ENCODE data around the gene SUSD3. TPM values are rescaled to one million over a fixed set of nuclear protein-coding genes. Genes with fewer than 3 reads are reported as not detected.
"Not testable (repeated sequence)": the region's sequence is repeated elsewhere in the genome, so short reads cannot be mapped to it uniquely, and the experiment has no call there.

The SUSD3 gene
- total and polyA plus RNA-seq, 8 donors, result 1.7 to 4.5 (median 2.6) TPM; not detected in 2

DNA sequence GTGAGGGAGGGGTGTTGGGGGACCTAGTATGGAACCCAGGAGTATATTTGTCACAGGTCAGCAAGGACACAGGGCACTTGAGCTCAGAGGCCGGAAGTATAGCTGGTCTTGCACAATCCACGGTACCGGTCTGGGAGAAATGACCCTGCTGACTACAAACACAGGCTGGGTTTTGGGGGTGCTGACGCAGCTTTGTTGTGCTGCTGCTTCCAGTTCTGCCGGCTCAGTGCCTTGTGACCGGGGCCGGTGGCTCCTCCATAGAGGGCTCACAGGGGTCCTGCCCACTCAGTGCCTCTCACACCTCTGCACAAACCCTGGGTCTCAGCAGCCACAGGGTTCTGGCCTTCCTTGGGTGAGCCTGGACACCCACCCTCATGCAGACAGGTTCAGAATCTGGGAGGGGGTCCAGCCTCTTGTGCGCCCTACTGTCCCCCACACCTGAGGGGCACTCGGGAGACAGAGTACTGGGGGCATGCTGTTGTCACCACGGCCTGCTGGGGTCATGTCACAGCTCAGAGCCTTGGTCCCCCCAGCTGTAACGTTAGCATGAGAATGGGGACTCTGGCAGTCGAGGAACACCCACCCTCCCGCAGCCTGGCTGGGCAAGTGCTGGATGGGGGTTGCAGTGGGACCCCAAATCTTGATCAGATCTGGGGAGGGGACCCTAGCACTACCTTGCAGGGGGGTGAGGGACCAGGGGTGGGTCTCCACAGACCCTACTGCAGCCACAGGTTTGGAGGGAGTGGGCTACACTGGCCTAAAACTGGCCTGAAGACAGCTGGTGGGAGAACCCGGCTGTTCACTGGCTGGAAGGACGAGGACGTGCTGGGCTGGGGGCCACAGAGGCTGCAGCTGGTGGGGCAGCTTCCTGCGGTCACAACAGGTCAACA is 57.8 kb downstream of the SUSD3 start:
- WGBS, 5 donors, result 48 to 65% (median 59%) methylated on average over 11 to 17 of the region's 17 CpGs
- H3K27ac ChIP-seq, result peak overlapping the region in 4 of 5 donors; percentile 50 to 82 (median 70)
- H3K4me3 ChIP-seq, result no peak overlapping the region
- intact Hi-C loops (cut with DNase I; ENCODE audit: low total_unique reads), result no loop called here
- TF ChIP-seq POLR2AphosphoS5 (IDR thresholded peaks at IDR 0.05), result peak; percentile 19 to 74 (median 38)
- TF ChIP-seq, protein P1, sequence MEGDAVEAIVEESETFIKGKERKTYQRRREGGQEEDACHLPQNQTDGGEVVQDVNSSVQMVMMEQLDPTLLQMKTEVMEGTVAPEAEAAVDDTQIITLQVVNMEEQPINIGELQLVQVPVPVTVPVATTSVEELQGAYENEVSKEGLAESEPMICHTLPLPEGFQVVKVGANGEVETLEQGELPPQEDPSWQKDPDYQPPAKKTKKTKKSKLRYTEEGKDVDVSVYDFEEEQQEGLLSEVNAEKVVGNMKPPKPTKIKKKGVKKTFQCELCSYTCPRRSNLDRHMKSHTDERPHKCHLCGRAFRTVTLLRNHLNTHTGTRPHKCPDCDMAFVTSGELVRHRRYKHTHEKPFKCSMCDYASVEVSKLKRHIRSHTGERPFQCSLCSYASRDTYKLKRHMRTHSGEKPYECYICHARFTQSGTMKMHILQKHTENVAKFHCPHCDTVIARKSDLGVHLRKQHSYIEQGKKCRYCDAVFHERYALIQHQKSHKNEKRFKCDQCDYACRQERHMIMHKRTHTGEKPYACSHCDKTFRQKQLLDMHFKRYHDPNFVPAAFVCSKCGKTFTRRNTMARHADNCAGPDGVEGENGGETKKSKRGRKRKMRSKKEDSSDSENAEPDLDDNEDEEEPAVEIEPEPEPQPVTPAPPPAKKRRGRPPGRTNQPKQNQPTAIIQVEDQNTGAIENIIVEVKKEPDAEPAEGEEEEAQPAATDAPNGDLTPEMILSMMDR (IDR thresholded peaks at IDR 0.05), result no peak
- peak; percentile 70 to 82 for DNase-seq
- no peaks in the 10 kb centered on the region for H3K27me3 ChIP-seq
- peaks cover 22 to 64% (median 33%) of the 10 kb centered on the region in 4 donors for H3K4me1 ChIP-seq
- no peaks in the 10 kb centered on the region for H3K9me3 ChIP-seq
- H3K36me3 ChIP-seq, result peaks cover 18 to 38% (median 37%) of the 10 kb centered on the region in 4 donors

DNA sequence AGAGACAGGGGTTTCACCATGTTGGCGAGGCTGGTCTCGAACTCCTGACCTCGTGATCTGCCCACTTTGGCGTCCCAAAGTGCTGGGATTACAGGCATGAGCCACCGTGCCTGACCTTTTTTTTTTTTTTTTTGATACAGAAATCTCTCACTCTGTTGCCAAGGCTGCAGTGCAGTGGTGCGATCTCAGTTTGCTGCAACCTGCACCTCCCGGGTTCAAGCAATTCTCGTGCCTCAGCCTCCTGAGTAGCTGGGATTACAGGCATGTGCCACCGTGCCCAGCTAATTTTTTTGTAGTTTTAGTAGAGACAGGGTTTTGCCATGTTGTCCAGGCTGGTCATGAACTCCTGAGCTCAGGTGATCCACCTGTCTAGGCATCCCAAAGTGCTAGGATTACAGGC is 59.0 kb downstream of the SUSD3 start:
- DNase-seq, result not testable (repeated sequence)

DNA sequence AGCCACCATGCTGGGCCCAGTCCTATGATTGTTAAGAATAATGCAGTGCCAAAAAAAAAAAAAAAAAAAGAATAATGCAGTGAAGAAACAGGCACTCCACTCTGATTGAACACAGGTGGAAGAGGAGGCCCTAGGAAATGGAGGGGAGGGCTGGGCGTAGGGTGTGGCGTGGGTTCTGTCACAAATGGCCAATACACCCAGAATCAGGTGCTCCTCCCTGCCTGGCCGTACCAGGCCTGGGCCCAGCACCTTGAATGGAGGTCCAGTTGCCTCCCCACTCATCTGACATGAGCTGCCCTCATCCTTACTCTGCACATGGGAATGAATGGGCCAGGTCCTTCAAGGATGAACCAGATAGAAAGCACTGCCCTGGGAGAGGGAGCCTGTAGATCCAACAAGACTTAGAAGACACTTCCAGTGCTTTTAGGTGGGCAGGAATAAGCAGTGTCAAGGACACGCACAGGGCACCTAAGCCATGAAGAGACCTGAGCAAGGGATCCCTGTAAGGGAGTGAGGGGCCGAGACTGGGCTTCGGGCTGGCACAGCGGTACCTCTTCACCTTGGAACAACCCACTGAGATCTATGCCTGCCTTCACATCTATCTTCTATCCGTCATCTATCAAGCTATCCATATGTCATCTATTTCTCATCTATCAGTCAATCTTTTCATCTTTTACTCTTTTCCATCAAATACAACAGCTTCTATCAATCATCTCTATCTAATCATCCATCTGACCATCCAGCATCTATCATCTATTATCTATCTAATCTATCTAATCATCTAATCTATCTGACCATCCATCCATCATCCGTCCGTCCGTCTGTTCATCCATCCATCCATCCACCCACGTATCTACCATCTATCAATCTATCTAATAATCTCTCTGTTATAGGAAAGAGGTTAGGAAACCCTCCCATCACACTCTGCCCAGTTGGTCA is 59.7 kb downstream of the SUSD3 start:
- Histone ChIP-seq H3K36me3 (peaks cover 10 to 36% (median 33%) of the 10 kb centered on the region in 4 donors), H3K4me1 (peaks cover 22 to 64% (median 33%) of the 10 kb centered on the region in 4 donors), H3K27me3 (no peaks in the 10 kb centered on the region), H3K27ac (peak overlapping the region in 1 of 5 donors; percentile 84), H3K4me3 (no peak overlapping the region), H3K9me3 (no peaks in the 10 kb centered on the region)
- intact Hi-C loops (cut with DNase I; ENCODE audit: low total_unique reads), result no loop called here
- TF ChIP-seq, protein P1 (IDR thresholded peaks at IDR 0.05), result no peak
- TF ChIP-seq POLR2A (IDR thresholded peaks at IDR 0.05) (no peak), POLR2AphosphoS5 (IDR thresholded peaks at IDR 0.05) (no peak), EP300 (IDR thresholded peaks at IDR 0.05) (no peak)
- 88 to 95% (median 93%) methylated on average over 12 of the region's 12 CpGs for WGBS, 5 donors
- DNase-seq, result peak in 1 of 2 donors; percentile 2

More for the DNA sequence above, 59.0 kb downstream of the SUSD3 start:
- H3K27ac ChIP-seq; H3K27me3 ChIP-seq; H3K9me3 ChIP-seq; H3K4me3 ChIP-seq; intact Hi-C loops (cut with DNase I; ENCODE audit: low total_unique reads): not testable (repeated sequence)
- peaks cover 22 to 64% (median 33%) of the 10 kb centered on the region in 4 donors for H3K4me1 ChIP-seq
- 89 to 92% (median 90%) methylated on average over 9 of the region's 9 CpGs for WGBS, 5 donors
- H3K36me3 ChIP-seq, result peaks cover 14 to 36% (median 34%) of the 10 kb centered on the region in 4 donors

DNA sequence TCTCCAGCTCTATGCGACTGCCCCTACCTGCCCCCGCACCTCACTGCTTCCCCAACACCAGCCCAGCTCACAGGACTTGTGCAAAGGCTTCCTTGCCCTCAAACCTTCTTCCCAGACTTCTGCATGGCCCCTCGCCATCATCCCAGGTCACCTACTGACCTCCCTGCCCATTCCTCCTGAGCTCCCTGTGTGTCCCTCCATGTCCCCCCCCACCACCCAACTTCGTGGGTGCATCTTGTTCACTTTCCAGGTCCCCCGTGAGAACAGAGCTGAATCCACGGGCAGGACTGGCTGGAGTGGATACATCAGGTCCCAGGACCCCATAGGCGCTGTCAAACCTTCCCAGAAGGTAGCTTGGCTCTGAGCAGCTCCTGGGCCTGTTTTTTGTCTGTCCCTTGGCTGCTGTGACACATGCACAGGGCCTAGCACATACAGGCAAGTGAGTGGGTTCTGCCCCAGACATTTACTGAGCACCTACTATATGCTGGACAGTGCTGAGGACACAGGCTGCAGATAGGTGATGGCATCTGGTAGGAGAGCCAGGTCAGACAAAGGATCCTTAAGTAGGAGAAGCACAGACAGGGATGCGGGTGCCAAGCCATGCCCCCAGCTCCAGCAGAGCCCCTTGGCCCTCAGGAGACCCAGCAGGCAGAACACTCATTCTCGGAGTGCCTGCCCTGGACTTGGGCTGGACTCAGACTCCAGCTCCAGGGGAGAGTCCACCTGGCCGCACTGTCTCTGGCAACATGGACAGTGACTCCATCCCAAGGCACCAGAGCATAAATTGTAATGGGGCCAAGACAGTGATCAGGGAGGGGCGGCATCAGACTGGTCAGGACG is 60.6 kb downstream of the SUSD3 start:
- Histone ChIP-seq H3K36me3 (peaks cover 9 to 36% (median 33%) of the 10 kb centered on the region in 4 donors), H3K9me3 (no peaks in the 10 kb centered on the region), H3K4me3 (no peak overlapping the region), H3K4me1 (peaks cover 22 to 61% (median 33%) of the 10 kb centered on the region in 4 donors), H3K27ac (peak overlapping the region in 4 of 5 donors; percentile 42 to 84 (median 82)), H3K27me3 (no peaks in the 10 kb centered on the region)
- DNase-seq, result peak in 1 of 2 donors; percentile 7
- TF ChIP-seq, protein P1 (IDR thresholded peaks at IDR 0.05), result no peak
- TF ChIP-seq EP300 (IDR thresholded peaks at IDR 0.05), result no peak
- no peak for TF ChIP-seq POLR2A (IDR thresholded peaks at IDR 0.05)
- TF ChIP-seq POLR2AphosphoS5 (IDR thresholded peaks at IDR 0.05), result no peak
- 81 to 94% (median 92%) methylated on average over 9 to 12 of the region's 12 CpGs for WGBS, 5 donors
- intact Hi-C loops (cut with DNase I; ENCODE audit: low total_unique reads), result no loop called here
